GM18505 (cell line): ENCODE results near the gene EIPR1.

Experiments
- ATAC-seq: cut with Tn5 transposase; IDR thresholded peaks from one replicate; pipeline ENCODE4 v1.9.1; 2021; ENCODE audit not compliant: unreplicated experiment
- POLR2A ChIP-seq: IDR thresholded peaks from 4 replicates; pipeline ENCODE4 v1.6.1; 2011; ENCODE audit warnings: borderline replicate concordance; ENCODE audit not compliant: insufficient read depth, insufficient read length; ENCODE audit errors: extremely low read depth

EIPR1 gene

DNA sequence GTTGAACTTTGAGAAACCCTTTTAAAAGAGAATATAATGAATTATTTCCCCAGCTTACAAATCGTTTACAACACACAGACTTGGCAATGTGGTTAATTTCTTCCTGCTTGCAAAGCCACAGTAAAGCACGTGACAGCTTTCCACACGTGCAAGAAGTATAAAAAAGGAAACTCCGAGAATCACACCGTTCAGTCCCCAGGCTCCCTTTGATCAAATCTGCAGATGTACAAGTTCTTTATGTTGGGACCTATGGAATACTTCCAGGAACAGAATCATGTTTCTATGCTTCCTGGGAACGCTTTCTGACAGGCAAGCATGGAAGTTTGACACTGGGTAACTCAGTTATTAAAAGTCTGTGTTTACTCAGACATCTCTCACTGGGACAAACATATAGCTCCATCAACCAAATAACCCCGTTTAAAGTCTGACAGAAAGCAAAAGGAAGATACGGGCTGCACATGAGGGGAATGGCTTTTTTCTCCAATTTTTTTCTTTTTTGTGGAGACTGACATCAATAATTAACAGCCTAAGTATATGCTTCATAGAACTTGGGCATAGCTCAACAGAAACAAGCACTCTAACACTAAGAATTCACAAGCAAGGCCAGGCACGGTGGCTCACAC, 134.8 kb downstream of the EIPR1 start:
- no peak for TF ChIP-seq POLR2A
- ATAC-seq = peak; percentile 84

DNA sequence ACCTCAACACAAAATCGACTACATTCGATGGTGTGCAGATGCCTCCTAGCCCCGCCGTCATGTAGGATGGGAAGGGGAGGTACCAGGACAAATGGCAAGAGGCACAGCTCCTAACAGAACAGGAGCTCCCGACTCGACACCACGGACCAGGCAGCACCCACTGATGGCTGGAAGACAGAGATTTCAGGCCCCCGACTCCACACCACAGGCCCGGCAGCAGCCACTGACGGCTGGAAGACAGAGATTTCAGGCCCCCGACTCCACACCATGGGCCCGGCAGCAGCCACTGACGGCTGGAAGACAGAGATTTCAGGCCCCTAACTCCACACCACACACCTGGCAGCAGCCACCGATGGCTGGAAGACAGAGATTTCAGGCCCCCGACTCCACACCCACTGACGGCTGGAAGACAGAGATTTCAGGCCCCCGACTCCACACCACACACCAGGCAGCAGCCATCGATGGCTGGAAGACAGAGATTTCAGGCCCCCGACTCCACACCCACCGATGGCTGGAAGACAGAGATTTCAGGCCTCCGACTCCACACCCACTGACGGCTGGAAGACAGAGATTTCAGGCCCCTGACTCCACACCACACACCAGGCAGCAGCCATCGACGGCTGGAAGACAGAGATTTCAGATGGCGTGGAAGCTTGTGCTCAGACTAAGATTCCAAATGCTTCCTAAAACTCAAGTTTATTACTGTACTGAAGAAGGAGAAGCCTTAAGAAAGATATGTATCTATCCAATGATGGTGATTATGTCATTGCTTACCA, 135.5 kb downstream of the EIPR1 start:
- ATAC-seq = peak; percentile 13
- TF ChIP-seq POLR2A = no peak

DNA sequence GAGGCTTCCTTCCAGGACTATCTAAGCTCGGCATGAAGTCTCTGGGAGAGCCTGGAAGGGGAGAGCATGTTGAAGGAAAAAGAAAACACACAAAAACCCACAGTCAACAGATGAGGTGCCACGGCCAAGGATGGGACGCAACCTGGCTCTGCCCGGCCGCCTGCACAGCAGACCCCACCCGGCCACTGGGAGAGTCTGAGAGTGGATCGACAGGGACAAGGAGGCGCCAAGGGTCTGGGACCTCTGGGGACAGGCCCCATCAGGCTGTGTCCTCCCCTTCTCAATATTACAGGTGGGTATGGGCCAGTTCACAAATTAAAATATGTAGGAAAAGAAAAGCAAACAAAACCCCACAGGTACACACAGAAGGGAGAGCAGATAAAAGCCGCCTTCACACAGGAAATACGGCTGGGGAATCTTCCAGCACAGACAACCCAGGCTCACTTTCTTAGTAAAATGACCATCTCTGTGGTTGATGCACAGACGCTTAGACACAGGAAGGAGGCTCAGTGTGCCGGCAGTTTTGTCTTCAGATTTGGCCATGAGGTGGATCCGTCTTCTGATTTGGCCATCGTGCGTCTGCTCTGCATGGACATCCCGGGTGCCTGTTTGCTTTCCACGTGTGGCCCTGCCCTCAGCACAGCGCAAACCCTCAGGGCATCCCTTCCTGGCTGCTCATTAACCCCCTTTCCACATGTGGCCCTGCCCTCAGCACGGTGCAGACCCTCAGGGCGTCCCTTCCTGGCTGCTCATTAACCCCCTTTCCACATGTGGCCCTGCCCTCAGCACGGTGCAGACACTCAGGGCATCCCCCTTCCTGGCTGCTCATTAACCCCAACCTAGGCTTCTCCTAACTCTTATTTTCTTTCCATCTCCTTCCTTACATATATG, 138.4 kb downstream of the EIPR1 start:
- TF ChIP-seq POLR2A = no peak
- no peak for ATAC-seq

DNA sequence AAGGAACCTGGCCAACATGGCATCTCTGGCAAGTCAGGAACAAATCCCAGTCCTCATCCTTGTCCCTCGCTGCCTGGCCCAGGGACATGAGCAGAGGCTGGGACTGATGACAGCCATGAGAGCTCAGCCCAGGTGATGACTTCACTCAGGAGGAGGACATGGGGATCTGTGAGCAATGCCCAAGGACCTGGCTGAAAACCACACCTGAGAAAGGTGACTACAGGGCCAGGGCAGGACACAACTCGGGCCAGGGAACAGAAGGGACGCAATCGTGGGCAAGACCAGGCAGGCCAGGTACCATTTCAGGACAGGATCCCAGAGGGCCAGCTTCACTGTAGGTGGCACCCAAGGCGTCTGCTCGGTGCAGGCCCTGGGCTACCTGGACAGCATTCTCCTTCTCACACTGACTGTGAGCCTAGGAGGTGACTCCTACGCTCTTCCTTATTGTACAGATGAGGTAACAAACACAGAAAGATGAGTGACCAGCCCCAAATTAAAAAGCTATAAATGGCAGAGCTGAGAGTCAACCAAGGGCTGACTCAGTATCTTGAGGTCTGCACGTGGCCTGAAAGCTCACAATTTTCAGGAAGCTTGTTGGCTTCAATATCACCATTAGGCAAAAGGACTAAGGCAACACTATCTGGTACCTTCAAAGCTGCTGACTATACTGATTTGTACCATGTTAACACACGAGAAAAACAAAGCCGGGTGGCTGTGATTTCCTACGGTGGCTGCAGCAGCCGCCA, 141.1 kb downstream of the EIPR1 start:
- no peak for ATAC-seq
- no peak for TF ChIP-seq POLR2A

DNA sequence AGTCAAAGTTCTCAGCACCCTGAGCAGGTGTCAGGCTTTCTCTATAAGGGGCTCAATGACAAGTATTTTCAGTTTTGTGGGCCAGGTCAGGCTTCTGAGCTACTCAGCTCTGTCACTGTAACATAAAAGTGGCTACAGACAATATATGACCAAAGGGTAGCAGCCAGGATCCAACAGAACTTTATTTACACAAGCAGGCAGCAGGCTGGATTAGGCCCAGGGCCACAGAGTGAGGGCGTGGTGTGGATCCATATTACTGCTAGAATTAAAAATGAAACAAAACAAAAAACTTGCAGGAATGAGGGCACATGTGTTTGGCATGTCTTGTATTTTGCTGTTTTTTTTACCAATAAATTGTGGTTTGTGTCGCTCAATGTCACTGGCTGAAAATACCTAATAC, 143.7 kb downstream of the EIPR1 start:
- no peak for TF ChIP-seq POLR2A
- no peak for ATAC-seq

DNA sequence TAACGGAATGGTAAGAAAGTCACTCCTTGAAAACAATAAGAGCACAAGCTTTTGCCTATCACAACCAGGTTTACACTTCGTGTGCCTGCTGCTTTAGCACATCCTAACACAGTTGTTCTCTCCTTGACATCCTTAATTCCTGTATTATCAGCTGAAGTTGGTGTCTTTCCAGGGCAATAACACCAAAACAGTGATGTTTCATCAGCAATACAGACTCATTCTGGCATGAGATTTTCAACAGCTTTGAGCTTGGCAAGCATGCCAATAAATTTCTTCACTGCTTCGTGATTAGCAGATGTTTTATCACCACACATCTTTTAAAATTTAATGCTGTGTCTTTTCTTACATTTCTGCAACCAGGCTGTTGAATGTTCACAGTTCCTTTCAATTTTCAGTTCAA, 148.4 kb downstream of the EIPR1 start:
- TF ChIP-seq POLR2A = no peak

DNA sequence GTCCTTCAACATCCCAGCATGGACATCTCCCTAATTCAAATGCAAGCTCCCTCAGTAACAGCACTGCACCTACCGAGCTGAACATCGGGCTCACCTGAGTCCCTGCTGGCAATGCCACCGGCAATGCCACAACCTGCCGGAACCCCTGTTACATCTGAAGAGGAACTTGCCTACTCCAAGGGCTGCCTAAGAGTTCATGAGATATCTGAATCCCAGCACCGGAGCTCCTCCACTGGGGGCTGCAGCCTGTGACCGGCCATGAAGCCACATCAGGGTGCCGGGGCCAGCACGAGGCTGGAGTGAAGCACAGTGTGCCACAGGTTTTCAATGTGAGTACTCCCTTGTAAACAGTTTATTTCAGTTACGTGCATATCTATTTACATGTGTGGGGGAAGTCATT, 152.9 kb downstream of the EIPR1 start:
- no peak for TF ChIP-seq POLR2A
- ATAC-seq = no peak

More for the DNA sequence above, 148.4 kb downstream of the EIPR1 start:
- ATAC-seq = no peak

DNA sequence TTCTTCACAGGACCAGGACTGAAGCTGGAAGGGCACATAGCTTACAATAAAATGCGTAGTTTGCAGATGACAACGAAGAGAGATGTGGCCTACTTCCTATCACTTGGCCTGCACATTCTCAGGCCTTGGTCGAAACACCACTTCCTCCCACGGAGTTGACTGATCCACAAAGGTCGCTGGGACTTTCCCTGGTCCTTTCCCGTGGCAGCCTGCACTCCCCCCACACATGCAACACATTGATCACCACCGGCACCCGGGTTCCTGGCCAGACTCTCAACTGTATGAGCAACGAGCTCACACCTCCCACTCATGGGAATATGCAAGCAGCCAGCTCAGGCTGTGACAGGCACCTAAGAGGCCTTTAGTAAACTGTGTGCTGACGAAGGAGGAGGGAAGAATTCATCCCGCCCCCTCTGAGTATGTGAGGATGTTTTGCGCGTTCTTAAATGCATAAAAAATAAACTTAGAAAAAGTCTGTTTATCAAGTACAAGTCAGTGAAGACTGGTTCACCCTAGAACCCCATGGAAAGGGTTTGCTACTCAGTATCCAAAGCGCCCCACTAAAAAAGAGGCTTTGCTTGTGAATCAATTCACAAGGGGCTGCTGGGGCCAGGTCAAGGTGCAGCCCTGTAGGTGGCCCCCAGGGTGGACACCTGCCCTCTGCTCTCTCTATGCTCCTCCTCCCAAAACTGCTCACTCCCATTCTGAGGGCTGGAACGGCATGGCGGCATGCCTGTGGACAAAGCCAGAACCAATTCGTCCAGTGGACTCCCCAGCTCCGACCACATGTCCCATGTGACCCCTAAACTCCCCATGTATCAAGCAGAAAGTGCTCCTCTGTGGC, 154.3 kb downstream of the EIPR1 start:
- peak; percentile 88 for ATAC-seq
- TF ChIP-seq POLR2A = peak; percentile 50

DNA sequence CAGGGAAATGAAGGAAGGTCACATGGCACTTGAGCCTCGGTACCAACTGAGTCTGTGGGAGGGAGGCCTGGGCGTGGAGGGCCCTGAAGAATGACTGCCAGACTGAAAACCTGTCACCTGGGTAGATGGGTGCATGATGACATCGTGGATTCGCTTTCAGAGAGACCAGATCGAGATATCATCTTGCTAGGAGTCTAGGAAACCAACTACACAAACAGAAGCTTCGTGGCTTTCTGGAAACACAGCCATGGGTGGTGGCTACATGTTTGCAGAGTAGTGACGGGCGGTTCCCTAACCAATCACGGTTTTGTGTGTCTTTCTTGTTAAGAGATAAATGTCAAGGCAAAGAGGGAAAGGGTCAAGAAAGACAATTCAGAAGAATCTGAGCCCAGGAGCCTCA, 155.0 kb downstream of the EIPR1 start:
- TF ChIP-seq POLR2A = no peak
- peak; percentile 38 for ATAC-seq

DNA sequence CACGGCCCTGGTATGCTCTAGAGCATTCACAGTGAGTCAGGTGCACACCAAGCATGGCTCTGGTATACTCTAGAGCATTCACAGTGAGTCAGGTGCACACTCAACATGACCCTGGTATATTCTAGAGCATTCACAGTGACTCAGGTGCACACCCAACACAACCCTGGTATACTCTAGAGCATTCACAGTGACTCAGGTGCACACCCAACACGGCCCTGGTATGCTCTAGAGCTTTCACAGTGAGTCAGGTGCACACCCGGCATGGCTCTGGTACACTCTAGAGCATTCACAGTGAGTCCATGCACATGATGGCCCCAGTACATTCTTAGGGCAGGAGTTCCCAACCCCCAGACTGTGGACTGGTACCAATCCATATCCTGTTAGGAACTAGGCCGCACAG, 158.1 kb downstream of the EIPR1 start:
- TF ChIP-seq POLR2A = no peak
- ATAC-seq = no peak

DNA sequence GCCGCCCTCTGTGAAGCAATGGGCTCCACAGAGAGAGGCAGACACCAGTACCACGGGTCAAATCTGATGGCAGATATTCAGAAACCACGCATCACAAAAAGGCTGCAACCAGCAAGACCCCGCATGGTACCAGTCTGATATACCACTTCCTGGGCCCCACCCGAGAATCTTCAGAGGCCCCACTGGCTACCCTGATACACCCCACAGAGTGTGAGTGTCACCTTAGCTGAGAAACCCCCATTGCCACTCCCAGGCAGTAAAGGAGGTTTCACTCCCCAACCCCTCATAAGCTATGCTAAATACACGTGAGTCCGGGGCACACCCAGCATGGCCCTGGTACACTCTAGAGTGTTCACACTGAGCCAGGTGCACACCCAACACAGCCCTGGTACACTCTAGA, 160.0 kb downstream of the EIPR1 start:
- no peak for TF ChIP-seq POLR2A
- ATAC-seq = no peak

DNA sequence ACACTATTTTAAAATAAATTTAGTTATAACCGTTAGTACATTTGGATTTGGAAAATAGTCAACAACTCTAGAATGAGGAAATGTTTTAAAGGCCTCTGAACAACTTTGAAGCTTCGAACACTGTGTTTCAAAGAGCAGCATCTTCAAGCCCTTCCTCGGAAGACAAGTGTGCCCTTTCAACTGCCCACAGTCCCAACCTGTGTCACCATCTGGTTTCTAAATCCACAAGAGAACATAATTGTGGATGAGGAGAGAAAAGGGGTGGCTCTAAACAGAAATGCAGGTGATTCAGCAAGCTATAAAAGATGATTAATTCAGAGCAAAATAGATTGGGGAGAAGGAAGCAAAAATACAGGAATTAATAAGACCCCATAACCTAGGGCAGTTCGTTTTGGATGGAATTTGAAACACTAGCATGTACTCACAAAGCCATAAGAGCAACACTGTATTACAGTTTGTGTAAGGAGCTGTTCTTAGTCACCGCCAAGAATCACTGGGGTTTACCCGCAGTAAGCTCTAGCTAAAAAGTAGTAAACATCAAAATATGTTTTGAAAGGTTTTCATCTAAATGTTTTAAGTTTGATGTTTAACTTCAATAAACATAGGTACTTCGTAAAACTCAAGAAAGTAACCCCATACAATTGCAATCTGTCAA, 160.7 kb downstream of the EIPR1 start:
- TF ChIP-seq POLR2A = no peak
- ATAC-seq = no peak
